GM19043 (cell line): Measurements from ENCODE around the gene EEF2.

Source experiments
- ATAC-seq: cut with Tn5 transposase; IDR thresholded peaks from one replicate; pipeline ENCODE4 v1.9.1; 2021; ENCODE audit warnings: low read depth; ENCODE audit not compliant: unreplicated experiment

EEF2 gene

GRCh38 chr19:3986260-3987041 lies 1.2 kb upstream of the EEF2 start:
- no peak for ATAC-seq

GRCh38 chr19:3985643-3986259 lies 488 bp upstream of the EEF2 start:
- no peak for ATAC-seq

- no peak for ATAC-seq
These were observed 717 bp downstream of the EEF2 start for GRCh38 chr19:3984584-3984907.

- no peak for ATAC-seq
These were observed 1.2 kb downstream of the EEF2 start for GRCh38 chr19:3983936-3984583.

GRCh38 chr19:3983542-3983914 lies 1.7 kb downstream of the EEF2 start:
- ATAC-seq, result no peak

GRCh38 chr19:3982701-3983541 lies 2.3 kb downstream of the EEF2 start:
- no peak for ATAC-seq

- no peak for ATAC-seq
These were observed 3.3 kb downstream of the EEF2 start for GRCh38 chr19:3981736-3982681.

- ATAC-seq, result no peak
These were observed 3.9 kb downstream of the EEF2 start for GRCh38 chr19:3981373-3981735.

- no peak for ATAC-seq
These were observed 4.7 kb downstream of the EEF2 start for GRCh38 chr19:3980353-3981251.

- no peak for ATAC-seq
These were observed 5.5 kb downstream of the EEF2 start for GRCh38 chr19:3979674-3980352.

GRCh38 chr19:3979289-3979673 lies 6.0 kb downstream of the EEF2 start:
- no peak for ATAC-seq

GRCh38 chr19:3978145-3978544 lies 7.1 kb downstream of the EEF2 start:
- no peak for ATAC-seq

- no peak for ATAC-seq
These were observed 7.8 kb downstream of the EEF2 start for GRCh38 chr19:3977242-3978143.

GRCh38 chr19:3976495-3977241 lies 8.6 kb downstream of the EEF2 start:
- no peak for ATAC-seq

- no peak for ATAC-seq
These were observed 9.6 kb downstream of the EEF2 start for GRCh38 chr19:3975637-3976087.

GRCh38 chr19:3975144-3975543 lies 10.1 kb downstream of the EEF2 start:
- no peak for ATAC-seq
